ENCODE measurements around the gene NACA2.

GRCh38 chr17:61582593-61582992, 8.4 kb downstream of the NACA2 start:
- TF ChIP-seq NR3C1 (CRISPR knock-in tag; conservative IDR thresholded peaks at IDR 0.05; ENCODE audit: low read depth) (no peak), TEAD4 (CRISPR knock-in tag; IDR thresholded peaks at IDR 0.05) (no peak), CTCF (IDR thresholded peaks at IDR 0.05) (no peak), IRF1 (CRISPR knock-in tag; IDR thresholded peaks at IDR 0.05) (no peak), CDX4 (CRISPR knock-in tag; IDR thresholded peaks at IDR 0.05; ENCODE audit: borderline replicate concordance) (no peak), ZNF121 (CRISPR knock-in tag; IDR thresholded peaks at IDR 0.05) (no peak), SMAD3 (CRISPR knock-in tag; IDR thresholded peaks at IDR 0.05; ENCODE audit: borderline replicate concordance) (no peak), USF2 (CRISPR knock-in tag; IDR thresholded peaks at IDR 0.05) (no peak)

All from WTC11 (cell line).